WTC11 (cell line): Measurements from ENCODE around the gene POMGNT2. TPM values are rescaled to one million over a fixed set of nuclear protein-coding genes. Genes with fewer than 3 reads are reported as not detected.

Experiments
- ATAC-seq: fragments of 200-7000 bp; cut with Tn5 transposase; 2 replicates; pipeline ENCODE4 v1.10.0; 2021; ENCODE audit warnings: mild to moderate bottlenecking, moderate library complexity
- CTCF ChIA-PET: fragments of 300-600 bp; sonication (Branson Sonifier 250); formaldehyde crosslinking; loops from one replicate; lab custom pipeline; 2021; ENCODE audit warnings: antibody characterized with exemption; lab: Charles Lee
- POLR2A ChIA-PET: fragments of 350-600 bp; sonication (Branson Sonifier 250); formaldehyde crosslinking; loops from one replicate; lab custom pipeline; 2021; ENCODE audit warnings: antibody characterized with exemption; lab: Charles Lee
- DNase-seq: peaks from one replicate; pipeline ENCODE4 v3.0.0; 2021; ENCODE audit warnings: low spot score
- H3K27ac Mint-ChIP-seq: 2 replicates; pipeline ENCODE4 v1.8.0; 2021; ENCODE audit warnings: mixed read lengths
- H3K27me3 Mint-ChIP-seq: 2 replicates; pipeline ENCODE4 v1.8.0; 2021; ENCODE audit warnings: low read depth, mild to moderate bottlenecking, moderate library complexity, mixed read lengths
- H3K36me3 Mint-ChIP-seq: 2 replicates; pipeline ENCODE4 v1.8.0; 2021; ENCODE audit warnings: mixed read lengths
- H3K4me1 Mint-ChIP-seq: 2 replicates; pipeline ENCODE4 v1.8.0; 2022; ENCODE audit warnings: mixed read lengths
- H3K4me3 Mint-ChIP-seq: 2 replicates; pipeline ENCODE4 v1.8.0; 2021; ENCODE audit warnings: mild to moderate bottlenecking, moderate library complexity, mixed read lengths
- H3K9me3 Mint-ChIP-seq: 2 replicates; pipeline ENCODE4 v1.8.0; 2021; ENCODE audit warnings: mixed read lengths
- CBFB ChIP-seq: sonication (generic); formaldehyde crosslinking; IDR thresholded peaks from 2 replicates; pipeline ENCODE4 v1.8.1; 2022; ENCODE audit warnings: mild to moderate bottlenecking, low read depth, missing genetic modification reagents
- CREM ChIP-seq: sonication (generic); formaldehyde crosslinking; IDR thresholded peaks from 2 replicates; pipeline ENCODE4 v1.8.1; 2022; ENCODE audit warnings: mild to moderate bottlenecking, missing genetic modification reagents, moderate library complexity
- E2F5 ChIP-seq: sonication (generic); formaldehyde crosslinking; IDR thresholded peaks from 2 replicates; pipeline ENCODE4 v1.8.1; 2022; ENCODE audit warnings: mild to moderate bottlenecking, moderate library complexity, missing genetic modification reagents
- FOXK1 ChIP-seq: sonication (generic); formaldehyde crosslinking; IDR thresholded peaks from 2 replicates; pipeline ENCODE4 v1.8.0; 2022; ENCODE audit warnings: mild to moderate bottlenecking, moderate library complexity, missing genetic modification reagents
- GABPB1 ChIP-seq: sonication (generic); formaldehyde crosslinking; IDR thresholded peaks from 2 replicates; pipeline ENCODE4 v1.8.1; 2023; ENCODE audit warnings: mild to moderate bottlenecking, missing genetic modification reagents
- HMGA2 ChIP-seq: fragments of 250-450 bp; sonication (Bioruptor Pico); IDR thresholded peaks from 2 replicates; pipeline ENCODE4 v1.4.0; 2021; ENCODE audit warnings: mild to moderate bottlenecking, moderate library complexity
- HMGXB4 ChIP-seq: sonication (generic); formaldehyde crosslinking; IDR thresholded peaks from 2 replicates; pipeline ENCODE4 v1.8.1; 2023; ENCODE audit warnings: mild to moderate bottlenecking, moderate library complexity, missing genetic modification reagents
- IRF1 ChIP-seq: sonication (generic); formaldehyde crosslinking; IDR thresholded peaks from 2 replicates; pipeline ENCODE4 v1.8.0; 2023; ENCODE audit warnings: missing genetic modification reagents
- MXD4 ChIP-seq: fragments of 250-450 bp; sonication (Bioruptor Pico); IDR thresholded peaks from 2 replicates; pipeline ENCODE4 v1.8.0; 2021; ENCODE audit warnings: mild to moderate bottlenecking, moderate library complexity, borderline replicate concordance
- MYBL2 ChIP-seq: sonication (generic); formaldehyde crosslinking; IDR thresholded peaks from 2 replicates; pipeline ENCODE4 v1.8.1; 2023; ENCODE audit warnings: mild to moderate bottlenecking, moderate library complexity, missing genetic modification reagents
- NR1H2 ChIP-seq: sonication (generic); formaldehyde crosslinking; IDR thresholded peaks from 2 replicates; pipeline ENCODE4 v1.9.0; 2021; ENCODE audit warnings: mild to moderate bottlenecking, moderate library complexity, missing genetic modification reagents
- OVOL2 ChIP-seq: fragments of 250-450 bp; sonication (Bioruptor Pico); IDR thresholded peaks from 2 replicates; pipeline ENCODE4 v1.9.0; 2021; ENCODE audit warnings: mild to moderate bottlenecking, borderline replicate concordance
- PRDM15 ChIP-seq: sonication (generic); formaldehyde crosslinking; IDR thresholded peaks from 2 replicates; pipeline ENCODE4 v1.8.0; 2022; ENCODE audit warnings: missing genetic modification reagents
- TCF7 ChIP-seq: sonication (generic); formaldehyde crosslinking; IDR thresholded peaks from 2 replicates; pipeline ENCODE4 v1.8.0; 2022; ENCODE audit warnings: mild to moderate bottlenecking, low read depth, missing genetic modification reagents, moderate library complexity
- TP53 ChIP-seq: sonication (generic); formaldehyde crosslinking; IDR thresholded peaks from 2 replicates; pipeline ENCODE4 v1.8.1; 2023; ENCODE audit warnings: mild to moderate bottlenecking, missing genetic modification reagents
- ZNF671 ChIP-seq: fragments of 250-450 bp; sonication (Bioruptor Pico); IDR thresholded peaks from 2 replicates; pipeline ENCODE4 v1.8.0; 2021; ENCODE audit warnings: mild to moderate bottlenecking
- ZSCAN18 ChIP-seq: fragments of 250-450 bp; sonication (Bioruptor Pico); IDR thresholded peaks from 2 replicates; pipeline ENCODE4 v2.1.2; 2022; ENCODE audit warnings: mild to moderate bottlenecking, moderate library complexity
- total RNA-seq: library from RNA; stranded (reverse); gene quantifications from 3 replicates; pipeline ENCODE4 v1.2.3, GENCODE V29; 2021
- TF ChIP-seq, protein P1 (sequence below): sonication (generic); formaldehyde crosslinking; IDR thresholded peaks from 2 replicates; pipeline ENCODE4 v1.8.0; 2022; ENCODE audit warnings: mild to moderate bottlenecking, missing genetic modification reagents
- TF ChIP-seq, protein P2 (sequence below): sonication (generic); formaldehyde crosslinking; IDR thresholded peaks from 2 replicates; pipeline ENCODE4 v1.8.0; 2022; ENCODE audit warnings: mild to moderate bottlenecking, missing genetic modification reagents

POMGNT2 gene
- total RNA-seq, 1 experiment from 2014 or later: 12.5 TPM

GRCh38 chr3:43043793-43044192 is 62.1 kb downstream of the POMGNT2 start (continued):
- TF ChIP-seq TCF7 (CRISPR knock-in tag): no peak
- no peak for TF ChIP-seq NR1H2 (CRISPR knock-in tag)
- TF ChIP-seq, protein P1, sequence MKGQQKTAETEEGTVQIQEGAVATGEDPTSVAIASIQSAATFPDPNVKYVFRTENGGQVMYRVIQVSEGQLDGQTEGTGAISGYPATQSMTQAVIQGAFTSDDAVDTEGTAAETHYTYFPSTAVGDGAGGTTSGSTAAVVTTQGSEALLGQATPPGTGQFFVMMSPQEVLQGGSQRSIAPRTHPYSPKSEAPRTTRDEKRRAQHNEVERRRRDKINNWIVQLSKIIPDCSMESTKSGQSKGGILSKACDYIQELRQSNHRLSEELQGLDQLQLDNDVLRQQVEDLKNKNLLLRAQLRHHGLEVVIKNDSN (CRISPR knock-in tag): no peak
- TF ChIP-seq HMGXB4 (CRISPR knock-in tag): no peak
- TF ChIP-seq GABPB1 (CRISPR knock-in tag): no peak
- TF ChIP-seq E2F5 (CRISPR knock-in tag): no peak
- TF ChIP-seq, all 79 proteins: peak for 0

DNA sequence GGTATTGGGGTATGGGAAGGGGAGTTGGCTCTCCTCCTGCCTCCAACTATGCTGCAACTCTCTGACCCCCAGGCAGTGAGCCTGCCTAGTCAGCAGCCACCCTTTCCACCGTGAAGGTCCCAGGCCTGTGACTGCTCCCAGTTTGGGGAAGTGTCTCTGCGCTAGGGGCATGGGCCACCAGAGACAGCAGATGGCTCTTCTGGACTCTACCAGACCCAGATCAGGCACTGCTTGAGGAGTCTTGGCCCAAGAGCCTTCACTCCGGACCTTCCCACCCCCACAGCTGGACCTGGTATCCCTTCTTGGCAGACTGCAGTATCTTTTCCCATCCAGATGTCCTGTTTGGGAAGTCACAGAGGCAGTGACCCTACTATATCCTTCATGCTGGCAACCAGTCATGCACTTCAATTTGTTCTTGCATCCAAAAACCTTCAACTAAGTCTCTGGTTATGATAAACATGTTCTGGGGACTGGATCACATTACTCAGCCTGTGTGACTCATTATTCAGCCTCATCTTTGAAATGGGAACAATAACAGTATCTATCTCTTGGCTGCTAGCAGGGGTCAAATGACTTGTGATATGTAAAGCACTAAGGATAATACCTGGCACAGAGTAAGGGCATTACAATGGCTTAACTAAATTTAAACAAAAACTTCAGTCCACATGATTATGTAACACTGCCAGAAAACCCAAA is 62.7 kb downstream of the POMGNT2 start:
- ATAC-seq: no peak
- no peak overlapping the region for H3K4me3 Mint-ChIP-seq
- no peaks in the 10 kb centered on the region for H3K4me1 Mint-ChIP-seq
- TF ChIP-seq OVOL2 (CRISPR knock-in tag) (no peak), CREM (CRISPR knock-in tag) (no peak)
- TF ChIP-seq, all 79 proteins: peak for 0
- Mint-ChIP-seq H3K27me3 (peaks cover 3% of the 10 kb centered on the region; the same call in 1 of the 2 replicates), H3K9me3 (peaks cover 54% of the 10 kb centered on the region), H3K36me3 (peaks cover 43% of the 10 kb centered on the region), H3K27ac (no peak overlapping the region)
- no peak for DNase-seq
- ChIA-PET CTCF (no interaction called here), POLR2A (no interaction called here)

- no peak for TF ChIP-seq MXD4 (CRISPR knock-in tag)
- TF ChIP-seq FOXK1 (CRISPR knock-in tag): no peak
- no peak for TF ChIP-seq ZNF671 (CRISPR knock-in tag)
- TF ChIP-seq, protein P1 (CRISPR knock-in tag): no peak
- no peak for TF ChIP-seq HMGA2 (CRISPR knock-in tag)
- TF ChIP-seq, protein P2, sequence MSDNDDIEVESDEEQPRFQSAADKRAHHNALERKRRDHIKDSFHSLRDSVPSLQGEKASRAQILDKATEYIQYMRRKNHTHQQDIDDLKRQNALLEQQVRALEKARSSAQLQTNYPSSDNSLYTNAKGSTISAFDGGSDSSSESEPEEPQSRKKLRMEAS (CRISPR knock-in tag): no peak
- TF ChIP-seq ZSCAN18: no peak
- TF ChIP-seq MYBL2 (CRISPR knock-in tag): no peak
- TF ChIP-seq NR1H2 (CRISPR knock-in tag): no peak
- no peak for TF ChIP-seq CBFB (CRISPR knock-in tag)
- TF ChIP-seq OVOL2 (CRISPR knock-in tag): no peak
- TF ChIP-seq E2F5 (CRISPR knock-in tag): no peak
- no peak for TF ChIP-seq TP53 (CRISPR knock-in tag)
- TF ChIP-seq PRDM15 (CRISPR knock-in tag): no peak
- no peak for TF ChIP-seq IRF1 (CRISPR knock-in tag)
- no peak overlapping the region for H3K4me3 Mint-ChIP-seq
- DNase-seq (no peak), ATAC-seq (no peak)
- POLR2A ChIA-PET: no interaction called here
- no peak overlapping the region for H3K27ac Mint-ChIP-seq
- H3K9me3 Mint-ChIP-seq: peaks cover 39% of the 10 kb centered on the region
- peaks cover 30% of the 10 kb centered on the region for H3K36me3 Mint-ChIP-seq
- H3K27me3 Mint-ChIP-seq: peaks cover 3% of the 10 kb centered on the region; the same call in 1 of the 2 replicates
- CTCF ChIA-PET: no interaction called here
- H3K4me1 Mint-ChIP-seq: no peaks in the 10 kb centered on the region
Measured at GRCh38 chr3:43041517-43041916, 64.4 kb downstream of the POMGNT2 start.
